ENCODE results near the gene ABTB1. TPM values are rescaled to one million over a fixed set of nuclear protein-coding genes. Genes with fewer than 3 reads are reported as not detected.

The ABTB1 gene
- total RNA-seq, 5 donors from 2014 or later (not counting 1 experiment from before 2014, with no cell fraction given) = 107 to 187 (median 166) TPM

DNA sequence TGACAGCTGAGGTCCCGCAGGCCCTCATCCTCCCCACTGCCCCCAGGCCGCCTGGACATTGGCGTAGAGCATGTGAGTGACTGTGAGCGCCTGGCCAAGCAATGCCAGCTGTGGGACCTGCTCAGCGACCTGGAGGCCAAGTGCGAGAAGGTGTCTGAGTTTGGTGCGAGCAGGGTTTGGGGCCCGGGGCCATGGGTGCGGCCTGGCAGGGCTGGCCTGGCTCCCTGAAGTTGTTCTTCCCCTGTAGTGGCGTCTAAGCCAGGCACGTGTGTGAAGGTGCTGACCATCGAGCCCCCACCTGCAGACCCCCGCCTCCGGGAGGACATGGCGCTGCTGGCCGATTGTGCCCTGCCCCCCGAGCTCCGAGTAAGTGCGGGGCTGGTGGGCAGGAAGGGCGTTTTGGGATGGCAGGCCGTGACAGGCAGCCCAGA, 4.2 kb downstream of the ABTB1 start:
- Histone ChIP-seq H3K36me3 (ENCODE audit: control insufficient read depth in 2 of 2, extremely low read depth in 1 of 2, insufficient read depth in 1 of 2, low read length in 1 of 2) (peaks cover 23 to 33% of the 10 kb centered on the region in 2 donors), H3K9me3 (no peaks in the 10 kb centered on the region), H3K4me1 (ENCODE audit: control insufficient read depth in 1 of 2, extremely low read depth in 1 of 2, insufficient read depth in 2 of 2, low read length in 2 of 2) (peaks cover 5 to 30% of the 10 kb centered on the region in 2 experiments), H3K4me3 (ENCODE audit: control insufficient read depth in 1 of 2, extremely low read depth in 1 of 2, low read length in 1 of 2) (no peak overlapping the region), H3K27ac (ENCODE audit: low read length) (no peak overlapping the region), H3K27me3 (replicated peaks in 1 of 2; ENCODE audit: control insufficient read depth in 2 of 2, extremely low read depth in 1 of 2, insufficient read depth in 2 of 2, low read length in 1 of 2) (no peaks in the 10 kb centered on the region)
- ChIA-PET CTCF (no interaction called here), POLR2A (interaction anchor here in 1 of 2 donors (0.5 kb wide), 1 partner anchor 678 kb away, joined by 8 read pairs; no protein-coding TSS in a partner anchor)
- Mint-ChIP-seq H3K27me3 (no peaks in the 10 kb centered on the region), H3K4me3 (no peak overlapping the region), H3K9me3 (no peaks in the 10 kb centered on the region), H3K27ac (no peak overlapping the region), H3K36me3 (peaks cover 12% of the 10 kb centered on the region), H3K4me1 (peaks cover 32 to 37% (median 34%) of the 10 kb centered on the region in 3 donors)
- 94% methylated on average over 17 of the region's 21 CpGs for WGBS (ENCODE audit: insufficient coverage)
- ATAC-seq (replicated peaks in 1 of 4) (no peak), DNase-seq (peak in 2 of 35 experiments; percentile 1 to 23)

- H3K27ac ChIP-seq (ENCODE audit: low read length) = no peak overlapping the region
- CTCF ChIA-PET = interaction anchor here in 1 of 2 donors (1.9 kb wide), 1 partner anchor 103 kb away, joined by 5 read pairs; no protein-coding TSS in a partner anchor
Measured at GRCh38 chr3:127677541-127678314, 5.0 kb downstream of the ABTB1 start.

DNA sequence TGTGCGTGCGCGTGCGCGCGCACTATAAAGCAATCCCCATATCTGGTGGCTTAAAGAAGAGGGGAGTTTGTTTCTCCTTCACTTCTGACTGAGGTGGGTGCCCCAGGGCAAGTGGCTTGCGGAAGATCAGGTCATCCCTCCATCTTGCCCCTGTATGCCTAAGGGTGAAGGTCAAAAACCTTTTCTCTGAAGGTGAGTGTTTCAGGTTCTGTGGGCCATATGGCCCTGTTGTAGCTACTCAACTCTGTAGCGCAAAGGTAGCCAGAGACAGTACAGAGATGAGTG, 5.5 kb downstream of the ABTB1 start:
- no peak overlapping the region for H3K27ac ChIP-seq (ENCODE audit: low read length)

More at GRCh38 chr3:127677541-127678314, 5.0 kb downstream of the ABTB1 start:
- no peak overlapping the region for H3K27ac Mint-ChIP-seq
- peak overlapping the region in 1 of 3 donors; percentile 17 for H3K4me3 Mint-ChIP-seq
- H3K4me1 ChIP-seq (ENCODE audit: control insufficient read depth in 1 of 2, extremely low read depth in 1 of 2, insufficient read depth in 2 of 2, low read length in 2 of 2) = peaks cover 5 to 27% of the 10 kb centered on the region in 2 experiments
- H3K4me1 Mint-ChIP-seq = peaks cover 32 to 37% (median 33%) of the 10 kb centered on the region in 3 donors
- 94% methylated on average over 15 of the region's 17 CpGs for WGBS (ENCODE audit: insufficient coverage)
- no peak for ATAC-seq (replicated peaks in 1 of 4)
- H3K36me3 ChIP-seq (ENCODE audit: control insufficient read depth in 2 of 2, extremely low read depth in 1 of 2, insufficient read depth in 1 of 2, low read length in 1 of 2) = peaks cover 23 to 33% of the 10 kb centered on the region in 2 donors
- H3K9me3 ChIP-seq = no peaks in the 10 kb centered on the region
- POLR2A ChIA-PET = no interaction called here
- peak in 3 of 35 experiments; percentile 1 to 23 (median 11) for DNase-seq
- no peaks in the 10 kb centered on the region for H3K27me3 ChIP-seq (replicated peaks in 1 of 2; ENCODE audit: control insufficient read depth in 2 of 2, extremely low read depth in 1 of 2, insufficient read depth in 2 of 2, low read length in 1 of 2)
- no peaks in the 10 kb centered on the region for H3K9me3 Mint-ChIP-seq
- peaks cover 12% of the 10 kb centered on the region for H3K36me3 Mint-ChIP-seq
- no peak overlapping the region for H3K4me3 ChIP-seq (ENCODE audit: control insufficient read depth in 1 of 2, extremely low read depth in 1 of 2, low read length in 1 of 2)
- no peaks in the 10 kb centered on the region for H3K27me3 Mint-ChIP-seq

DNA sequence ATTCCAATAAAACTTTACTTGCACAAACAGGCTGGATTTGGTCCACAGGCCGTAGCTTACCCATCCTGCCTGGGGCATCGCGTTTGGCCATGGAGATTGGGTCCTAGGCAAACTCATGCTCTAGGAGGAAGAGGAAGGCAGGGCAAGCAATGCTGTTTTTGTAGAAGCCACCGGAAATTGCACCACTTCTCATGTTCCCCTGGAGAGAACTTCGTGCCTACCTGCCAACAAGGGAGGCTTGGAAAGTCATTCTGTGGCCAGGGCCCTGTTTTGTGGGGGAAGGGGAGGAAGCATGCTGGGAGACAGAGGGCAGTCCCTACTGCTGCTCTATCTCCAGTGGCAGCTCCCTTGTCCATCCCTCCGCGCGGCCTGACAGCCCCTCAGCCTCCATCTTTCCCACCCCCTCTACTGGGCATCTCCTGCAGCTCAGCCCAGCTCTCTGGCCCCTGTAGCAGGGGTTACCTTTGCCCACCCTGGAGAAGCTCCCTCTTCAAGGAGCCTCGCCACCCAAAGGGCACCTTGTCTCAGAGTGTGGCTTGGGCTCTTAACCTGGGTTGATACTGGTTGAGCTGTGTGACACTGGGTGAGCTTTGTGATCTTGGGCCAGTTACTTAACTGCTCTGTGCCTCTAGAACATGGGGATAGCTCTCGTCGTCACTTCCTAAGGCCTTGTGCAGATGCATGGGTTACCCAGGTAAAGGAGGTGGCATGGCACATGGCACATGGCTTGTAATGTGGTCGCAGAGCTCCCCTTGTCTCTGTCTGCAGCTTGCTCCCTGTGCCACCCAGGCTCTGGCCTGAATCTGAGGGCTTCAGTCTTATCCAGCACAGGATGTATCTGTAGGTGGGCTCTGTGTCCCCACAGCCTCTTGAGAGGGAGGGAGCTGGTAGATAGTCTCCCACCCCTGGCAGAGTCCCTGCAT, 6.1 kb downstream of the ABTB1 start:
- peaks cover 5 to 24% of the 10 kb centered on the region in 2 experiments for H3K4me1 ChIP-seq (ENCODE audit: control insufficient read depth in 1 of 2, extremely low read depth in 1 of 2, insufficient read depth in 2 of 2, low read length in 2 of 2)
- H3K27ac ChIP-seq (ENCODE audit: low read length) = no peak overlapping the region
- CTCF ChIA-PET = interaction anchor here in 1 of 2 donors (0.6 to 1.9 kb wide), 2 partner anchors 104 to 352 kb away, joined by 5 read pairs; no protein-coding TSS in a partner anchor
- Mint-ChIP-seq H3K36me3 (peaks cover 12% of the 10 kb centered on the region), H3K27ac (no peak overlapping the region), H3K9me3 (no peaks in the 10 kb centered on the region), H3K27me3 (no peaks in the 10 kb centered on the region), H3K4me1 (peaks cover 33 to 38% (median 34%) of the 10 kb centered on the region in 3 donors), H3K4me3 (no peak overlapping the region)
- ATAC-seq (replicated peaks in 1 of 4) (no peak), DNase-seq (peak in 3 of 35 experiments; percentile 1 to 21 (median 10))
- POLR2A ChIA-PET = no interaction called here
- H3K4me3 ChIP-seq (ENCODE audit: control insufficient read depth in 1 of 2, extremely low read depth in 1 of 2, low read length in 1 of 2) = no peak overlapping the region
- no peaks in the 10 kb centered on the region for H3K27me3 ChIP-seq (replicated peaks in 1 of 2; ENCODE audit: control insufficient read depth in 2 of 2, extremely low read depth in 1 of 2, insufficient read depth in 2 of 2, low read length in 1 of 2)
- H3K36me3 ChIP-seq (ENCODE audit: control insufficient read depth in 2 of 2, extremely low read depth in 1 of 2, insufficient read depth in 1 of 2, low read length in 1 of 2) = peaks cover 23 to 33% of the 10 kb centered on the region in 2 donors
- no peaks in the 10 kb centered on the region for H3K9me3 ChIP-seq
- 96% methylated on average over 10 of the region's 12 CpGs for WGBS (ENCODE audit: insufficient coverage)

More for the DNA sequence above, 5.5 kb downstream of the ABTB1 start:
- ATAC-seq (replicated peaks in 1 of 4) (no peak), DNase-seq (peak in 1 of 35 experiments; percentile 8)
- WGBS (ENCODE audit: insufficient coverage) = no CpG with 5 or more reads among the region's 8 CpGs
- Mint-ChIP-seq H3K4me1 (peaks cover 32 to 37% (median 33%) of the 10 kb centered on the region in 3 donors), H3K27ac (no peak overlapping the region), H3K27me3 (no peaks in the 10 kb centered on the region), H3K4me3 (no peak overlapping the region), H3K9me3 (no peaks in the 10 kb centered on the region), H3K36me3 (peaks cover 12% of the 10 kb centered on the region)
- Histone ChIP-seq H3K4me1 (ENCODE audit: control insufficient read depth in 1 of 2, extremely low read depth in 1 of 2, insufficient read depth in 2 of 2, low read length in 2 of 2) (peaks cover 5 to 25% of the 10 kb centered on the region in 2 experiments), H3K9me3 (no peaks in the 10 kb centered on the region), H3K27me3 (replicated peaks in 1 of 2; ENCODE audit: control insufficient read depth in 2 of 2, extremely low read depth in 1 of 2, insufficient read depth in 2 of 2, low read length in 1 of 2) (no peaks in the 10 kb centered on the region), H3K36me3 (ENCODE audit: control insufficient read depth in 2 of 2, extremely low read depth in 1 of 2, insufficient read depth in 1 of 2, low read length in 1 of 2) (peaks cover 23 to 33% of the 10 kb centered on the region in 2 donors), H3K4me3 (ENCODE audit: control insufficient read depth in 1 of 2, extremely low read depth in 1 of 2, low read length in 1 of 2) (no peak overlapping the region)
- ChIA-PET POLR2A (no interaction called here), CTCF (interaction anchor here in 1 of 2 donors (0.6 to 1.9 kb wide), 2 partner anchors 103 to 352 kb away, joined by 5 read pairs; no protein-coding TSS in a partner anchor)

- peaks cover 12% of the 10 kb centered on the region for H3K36me3 Mint-ChIP-seq
- H3K27ac Mint-ChIP-seq = no peak overlapping the region
- Histone ChIP-seq H3K9me3 (no peaks in the 10 kb centered on the region), H3K36me3 (ENCODE audit: control insufficient read depth in 2 of 2, extremely low read depth in 1 of 2, insufficient read depth in 1 of 2, low read length in 1 of 2) (peaks cover 23 to 33% of the 10 kb centered on the region in 2 donors), H3K4me1 (ENCODE audit: control insufficient read depth in 1 of 2, extremely low read depth in 1 of 2, insufficient read depth in 2 of 2, low read length in 2 of 2) (peaks cover 0 to 17% of the 10 kb centered on the region in 2 experiments), H3K4me3 (ENCODE audit: control insufficient read depth in 1 of 2, extremely low read depth in 1 of 2, low read length in 1 of 2) (no peak overlapping the region), H3K27me3 (replicated peaks in 1 of 2; ENCODE audit: control insufficient read depth in 2 of 2, extremely low read depth in 1 of 2, insufficient read depth in 2 of 2, low read length in 1 of 2) (no peaks in the 10 kb centered on the region), H3K27ac (ENCODE audit: low read length) (no peak overlapping the region)
- peaks cover 27 to 38% (median 30%) of the 10 kb centered on the region in 3 donors for H3K4me1 Mint-ChIP-seq
- CTCF ChIA-PET = interaction anchor here in 1 of 2 donors (1.2 to 1.9 kb wide), 2 partner anchors 14 to 105 kb away, joined by 3 to 5 read pairs; no protein-coding TSS in a partner anchor
- H3K27me3 Mint-ChIP-seq = no peaks in the 10 kb centered on the region
- DNase-seq = peak in 3 of 35 experiments; percentile 0 to 20 (median 12)
- WGBS (ENCODE audit: insufficient coverage) = 92% methylated on average over 18 of the region's 21 CpGs
- ATAC-seq (replicated peaks in 1 of 4) = no peak
- no peaks in the 10 kb centered on the region for H3K9me3 Mint-ChIP-seq
- no peak overlapping the region for H3K4me3 Mint-ChIP-seq
- POLR2A ChIA-PET = interaction anchor here in 1 of 2 donors (0.6 kb wide), 1 partner anchor 565 kb away, joined by 5 read pairs; no protein-coding TSS in a partner anchor
Measured at GRCh38 chr3:127679534-127680145, 6.9 kb downstream of the ABTB1 start.

All from T-cell (primary cell).